Esophagus muscularis mucosa (tissue), 3 donors: Measurements from ENCODE around the gene RPH3AL.
"Not testable (repeated sequence)": the region's sequence is repeated elsewhere in the genome, so short reads cannot be mapped to it uniquely, and the experiment has no call there.

ENCODE experiments used
- CTCF ChIP-seq, 3 experiments: fragments of 200-600 bp in 2 of 3; fragments of 450-650 bp in 1 of 3; sonication (generic) in 2 of 3; IDR thresholded peaks; one replicate each; pipeline ENCODE4 v1.5.1; 2017 to 2019; ENCODE audit warnings: antibody characterized with exemption in 3 of 3, mild to moderate bottlenecking in 2 of 3, moderate library complexity in 1 of 3
- EP300 ChIP-seq: sonication (generic); formaldehyde crosslinking; IDR thresholded peaks from one replicate; pipeline ENCODE4 v1.6.1; 2017; ENCODE audit warnings: antibody characterized with exemption

DNA sequence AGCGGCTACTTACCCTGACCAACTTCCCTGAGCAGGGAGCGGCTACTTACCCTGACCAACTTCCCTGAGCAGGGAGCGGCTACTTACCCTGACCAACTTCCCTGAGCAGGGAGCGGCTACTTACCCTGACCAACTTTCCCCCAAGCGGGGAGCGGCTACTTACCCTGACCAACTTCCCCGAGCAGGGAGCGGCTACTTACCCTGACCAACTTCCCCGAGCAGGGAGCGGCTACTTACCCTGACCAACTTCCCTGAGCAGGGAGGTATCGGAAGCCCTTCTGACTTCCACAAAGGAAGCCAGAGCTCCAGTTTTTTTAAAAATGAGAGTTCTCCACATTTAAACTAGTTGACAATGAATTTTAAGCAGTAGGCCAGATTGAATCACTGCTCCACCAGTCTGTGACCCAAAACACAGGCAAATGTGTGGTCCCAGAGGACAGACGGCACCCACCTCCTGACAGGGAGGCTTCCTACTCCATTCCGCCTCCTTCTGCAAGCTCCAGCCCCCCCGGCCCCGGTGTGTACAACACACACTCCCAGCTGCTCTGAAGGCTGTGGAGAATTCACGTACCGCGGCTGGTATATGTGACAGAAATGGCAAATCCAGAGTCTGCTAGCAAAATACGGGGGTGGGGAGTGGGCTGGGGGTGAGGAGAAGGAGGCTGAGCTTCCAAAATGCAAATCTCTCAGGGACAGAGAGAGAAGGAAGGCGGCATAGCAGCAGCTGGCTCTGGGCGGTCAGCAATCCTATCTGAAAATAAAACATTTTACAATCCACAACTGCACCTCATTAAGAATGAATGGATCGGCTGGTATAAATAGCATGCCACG, 118.2 kb downstream of the RPH3AL start:
- not testable (repeated sequence) for TF ChIP-seq CTCF (IDR thresholded peaks at IDR 0.05); EP300
